Fibroblast of lung (primary cell): ENCODE results near the gene KCTD11. TPM values are rescaled to one million over a fixed set of nuclear protein-coding genes. Genes with fewer than 3 reads are reported as not detected.

ENCODE experiments used
- DNase-seq, 2 donors: peaks; one replicate each; pipeline versions ENCODE4 v3.0.0 to v3.0.0-alpha.2; 2010; ENCODE audit warnings: low read depth in 2 of 2
- H2AFZ ChIP-seq: 2 replicates; pipeline ENCODE4 v1.5.1; 2012; ENCODE audit warnings: low read length, control low read depth, inconsistent platforms
- H3K27ac ChIP-seq: 2 replicates; pipeline ENCODE4 v1.5.1; 2011; ENCODE audit warnings: low read length, control low read depth; ENCODE audit not compliant: insufficient read depth
- H3K27me3 ChIP-seq: 2 replicates; pipeline ENCODE4 v1.5.1; 2011; ENCODE audit warnings: mild to moderate bottlenecking, low read length; ENCODE audit not compliant: control insufficient read depth, insufficient read depth
- H3K36me3 ChIP-seq: 2 replicates; pipeline ENCODE4 v1.5.1; 2011; ENCODE audit warnings: low read length; ENCODE audit not compliant: control insufficient read depth, insufficient read depth
- H3K4me1 ChIP-seq: 2 replicates; pipeline ENCODE4 v1.5.1; 2011; ENCODE audit warnings: low read length; ENCODE audit not compliant: control insufficient read depth, insufficient read depth; ENCODE audit errors: extremely low read depth
- H3K4me2 ChIP-seq: 2 replicates; pipeline ENCODE4 v1.5.1; 2011; ENCODE audit warnings: low read length, control low read depth; ENCODE audit not compliant: insufficient read depth; ENCODE audit errors: extremely low read depth
- H3K4me3 ChIP-seq, 4 experiments: fragments of 200-600 bp in 1 of 4; sonication (generic) in 1 of 4; replicated peaks in 1 of 4; 2 replicates each; pipeline ENCODE4 v1.5.1; 2011 to 2016; ENCODE audit warnings: low read length in 4 of 4, low read depth in 3 of 4, mild to moderate bottlenecking in 3 of 4, control low read depth in 2 of 4, inconsistent platforms in 1 of 4, mixed read lengths in 1 of 4; ENCODE audit not compliant: insufficient read depth in 1 of 4; ENCODE audit errors: control extremely low read depth in 1 of 4
- H3K79me2 ChIP-seq: 2 replicates; pipeline ENCODE4 v1.5.1; 2012; ENCODE audit warnings: mild to moderate bottlenecking, low read length, inconsistent platforms; ENCODE audit not compliant: control insufficient read depth, insufficient read depth
- H3K9ac ChIP-seq: 2 replicates; pipeline ENCODE4 v1.5.1; 2011; ENCODE audit warnings: mild to moderate bottlenecking, low read length, control low read depth; ENCODE audit not compliant: insufficient read depth
- H3K9me3 ChIP-seq: 2 replicates; pipeline ENCODE4 v1.5.1; 2012; ENCODE audit warnings: low read depth, low read length; ENCODE audit not compliant: control insufficient read depth, insufficient read depth
- H4K20me1 ChIP-seq: 2 replicates; pipeline ENCODE4 v1.5.1; 2011; ENCODE audit warnings: low read length; ENCODE audit not compliant: control insufficient read depth, insufficient read depth; ENCODE audit errors: extremely low read depth
- EZH2 ChIP-seq: IDR thresholded peaks from 2 replicates; pipeline ENCODE4 v1.5.1; 2012; ENCODE audit warnings: low read length, control low read depth, mild to moderate bottlenecking; ENCODE audit errors: missing control alignments
- polyA plus RNA-seq, 2 donors: library from polyadenylated mRNA; depleted of rRNA in 1 of 2; stranded (reverse) in 1 of 2; unstranded in 1 of 2; fragments of >200 nt; gene quantifications; 2 replicates each; pipeline ENCODE4 v1.2.1, GENCODE V29; 2011 to 2012; ENCODE audit warnings: missing spikeins in 1 of 2
- total RNA-seq: library from RNA; depleted of rRNA; stranded (reverse); fragments of >200 nt; gene quantifications from 2 replicates; pipeline ENCODE4 v1.2.1, GENCODE V29; 2014
- TF ChIP-seq, protein P1 (sequence below), 2 donors: IDR thresholded peaks in 1 of 2; conservative IDR thresholded peaks in 1 of 2; 1 replicate in 1 of 2; 2 replicates in 1 of 2; pipeline ENCODE4 v1.5.1; 2011 to 2012; ENCODE audit warnings: low read length in 2 of 2, control low read depth in 1 of 2, inconsistent platforms in 1 of 2, low read depth in 1 of 2, mild to moderate bottlenecking in 1 of 2

Gene KCTD11
- total and polyA plus RNA-seq, 2 donors (not counting 1 experiment from before 2014, with no cell fraction given), result 8.8 to 11.9 TPM

DNA sequence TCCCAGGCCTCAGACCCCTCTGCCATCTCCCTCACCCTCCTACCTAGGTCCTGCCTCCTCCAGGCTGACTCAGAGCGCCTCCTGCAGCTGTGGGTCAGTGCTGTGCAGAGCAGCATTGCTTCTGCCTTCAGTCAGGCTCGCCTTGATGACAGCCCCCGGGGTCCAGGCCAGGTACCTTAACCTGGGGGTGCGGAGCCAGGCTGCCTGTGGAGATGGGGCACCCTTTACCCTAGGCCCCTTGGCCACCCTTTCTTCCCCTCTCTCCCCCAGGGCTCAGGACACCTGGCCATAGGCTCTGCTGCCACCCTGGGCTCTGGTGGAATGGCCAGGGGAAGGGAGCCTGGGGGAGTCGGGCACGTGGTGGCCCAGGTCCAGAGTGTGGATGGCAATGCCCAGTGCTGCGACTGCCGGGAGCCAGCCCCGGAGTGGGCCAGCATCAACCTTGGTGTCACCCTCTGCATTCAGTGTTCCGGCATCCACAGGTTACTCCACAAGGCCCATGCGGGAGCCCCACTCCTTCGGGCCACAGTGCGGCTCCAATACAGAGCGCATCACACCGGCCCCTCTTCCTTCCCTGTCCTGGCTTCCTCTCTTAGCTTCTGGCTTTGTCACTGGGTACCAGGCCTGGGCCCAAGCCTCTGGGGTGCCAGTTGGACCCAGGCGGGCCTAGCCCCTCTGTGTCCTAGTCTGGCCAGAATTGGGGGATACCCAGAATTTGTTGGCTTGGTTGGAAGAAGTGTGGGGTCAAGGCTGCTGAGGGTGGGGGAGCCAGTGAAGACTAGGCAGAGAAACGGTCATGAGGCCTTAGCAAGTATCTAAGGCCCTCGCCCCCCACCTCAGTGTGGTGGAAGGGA lies 5.0 kb upstream of the KCTD11 start:
- Histone ChIP-seq H3K79me2 (peaks cover 5% of the 10 kb centered on the region), H4K20me1 (no peaks in the 10 kb centered on the region), H3K27me3 (peaks cover 5% of the 10 kb centered on the region), H3K36me3 (no peaks in the 10 kb centered on the region), H3K4me2 (no peak overlapping the region), H3K4me1 (peaks cover 15% of the 10 kb centered on the region), H2AFZ (no peak overlapping the region), H3K9ac (no peak overlapping the region), H3K27ac (no peak overlapping the region), H3K4me3 (no peak overlapping the region), H3K9me3 (no peaks in the 10 kb centered on the region)
- no peak for DNase-seq
- no peak for TF ChIP-seq EZH2
- TF ChIP-seq, protein P1, sequence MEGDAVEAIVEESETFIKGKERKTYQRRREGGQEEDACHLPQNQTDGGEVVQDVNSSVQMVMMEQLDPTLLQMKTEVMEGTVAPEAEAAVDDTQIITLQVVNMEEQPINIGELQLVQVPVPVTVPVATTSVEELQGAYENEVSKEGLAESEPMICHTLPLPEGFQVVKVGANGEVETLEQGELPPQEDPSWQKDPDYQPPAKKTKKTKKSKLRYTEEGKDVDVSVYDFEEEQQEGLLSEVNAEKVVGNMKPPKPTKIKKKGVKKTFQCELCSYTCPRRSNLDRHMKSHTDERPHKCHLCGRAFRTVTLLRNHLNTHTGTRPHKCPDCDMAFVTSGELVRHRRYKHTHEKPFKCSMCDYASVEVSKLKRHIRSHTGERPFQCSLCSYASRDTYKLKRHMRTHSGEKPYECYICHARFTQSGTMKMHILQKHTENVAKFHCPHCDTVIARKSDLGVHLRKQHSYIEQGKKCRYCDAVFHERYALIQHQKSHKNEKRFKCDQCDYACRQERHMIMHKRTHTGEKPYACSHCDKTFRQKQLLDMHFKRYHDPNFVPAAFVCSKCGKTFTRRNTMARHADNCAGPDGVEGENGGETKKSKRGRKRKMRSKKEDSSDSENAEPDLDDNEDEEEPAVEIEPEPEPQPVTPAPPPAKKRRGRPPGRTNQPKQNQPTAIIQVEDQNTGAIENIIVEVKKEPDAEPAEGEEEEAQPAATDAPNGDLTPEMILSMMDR (conservative IDR thresholded peaks at IDR 0.05 in 1 of 2, IDR thresholded peaks at IDR 0.05 in 1 of 2; ENCODE audit: low read depth in 1 of 2, low read length in 2 of 2), result no peak

DNA sequence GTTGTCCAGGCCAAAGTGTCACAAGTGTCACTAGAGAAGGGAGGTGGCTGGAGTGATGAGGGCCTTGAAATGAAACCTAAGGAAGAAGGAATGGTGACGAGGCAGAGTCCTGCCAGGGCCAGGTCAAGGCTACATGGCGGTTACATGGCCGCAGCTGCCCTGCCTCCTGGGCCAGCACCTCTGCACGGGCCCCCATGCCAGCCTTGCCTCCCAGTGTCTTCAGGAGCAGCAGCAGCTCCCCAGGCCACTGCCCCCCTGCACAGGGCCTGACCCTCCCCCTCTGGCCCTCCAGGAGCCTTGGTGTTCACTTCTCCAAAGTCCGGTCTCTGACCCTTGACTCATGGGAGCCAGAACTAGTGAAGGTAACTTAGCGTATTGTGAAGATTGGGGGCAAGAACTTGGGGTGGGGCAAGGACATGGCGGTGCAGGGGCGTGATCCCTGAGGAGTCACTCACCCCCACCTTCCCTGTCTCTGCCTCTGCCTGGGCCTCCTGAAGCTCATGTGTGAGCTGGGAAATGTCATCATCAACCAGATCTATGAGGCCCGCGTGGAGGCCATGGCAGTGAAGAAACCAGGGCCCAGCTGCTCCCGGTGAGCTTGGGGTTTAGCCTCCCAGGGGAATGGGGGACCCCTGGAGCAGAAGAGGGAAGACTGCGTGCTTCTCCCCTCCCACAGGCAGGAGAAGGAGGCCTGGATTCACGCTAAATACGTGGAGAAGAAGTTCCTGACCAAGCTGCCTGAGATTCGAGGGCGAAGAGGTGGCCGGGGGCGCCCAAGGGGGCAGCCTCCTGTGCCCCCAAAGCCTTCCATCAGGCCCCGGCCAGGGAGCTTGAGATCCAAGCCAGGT lies 4.1 kb upstream of the KCTD11 start:
- peaks cover 15% of the 10 kb centered on the region for H3K4me1 ChIP-seq
- no peak for TF ChIP-seq EZH2
- peaks cover 5% of the 10 kb centered on the region for H3K27me3 ChIP-seq
- H3K27ac ChIP-seq, result no peak overlapping the region
- DNase-seq, result no peak
- no peaks in the 10 kb centered on the region for H4K20me1 ChIP-seq
- no peaks in the 10 kb centered on the region for H3K36me3 ChIP-seq
- H3K9me3 ChIP-seq, result no peaks in the 10 kb centered on the region
- H3K9ac ChIP-seq, result no peak overlapping the region
- H2AFZ ChIP-seq, result no peak overlapping the region
- peaks cover 10% of the 10 kb centered on the region for H3K79me2 ChIP-seq
- H3K4me2 ChIP-seq, result no peak overlapping the region
- H3K4me3 ChIP-seq, result no peak overlapping the region

DNA sequence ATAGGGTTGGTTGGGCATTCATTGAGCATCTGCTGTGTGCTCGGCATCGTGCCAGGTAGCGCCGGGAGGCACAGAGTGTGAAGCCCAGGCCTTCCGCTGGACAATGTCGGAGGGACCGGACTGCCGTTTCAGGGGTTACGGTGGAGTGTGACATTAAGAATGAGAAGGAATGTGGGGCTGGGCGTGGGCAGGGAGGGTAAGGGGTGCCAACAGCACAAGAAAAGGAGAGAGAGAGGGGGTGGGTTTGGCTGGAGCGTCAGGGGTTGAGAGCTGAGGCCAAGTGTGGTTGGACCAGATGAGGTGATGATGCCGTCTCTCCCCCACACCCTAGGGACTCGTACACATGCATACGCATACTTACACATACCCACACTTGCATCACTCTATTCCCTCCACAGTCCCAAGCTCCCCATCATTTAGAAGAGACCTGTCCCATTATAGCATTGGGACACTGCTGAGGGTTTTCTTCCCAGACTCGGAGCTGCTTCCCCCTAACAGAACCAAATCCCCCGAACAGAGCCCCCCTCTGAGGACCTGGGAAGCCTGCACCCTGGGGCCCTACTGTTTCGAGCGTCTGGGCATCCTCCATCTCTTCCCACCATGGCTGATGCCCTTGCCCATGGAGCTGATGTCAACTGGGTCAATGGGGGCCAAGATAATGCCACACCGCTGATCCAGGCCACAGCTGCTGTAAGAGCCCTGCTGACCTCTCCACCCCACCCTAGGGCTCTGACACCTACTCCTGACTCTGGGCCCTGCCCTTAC lies 3.3 kb upstream of the KCTD11 start:
- no peaks in the 10 kb centered on the region for H3K9me3 ChIP-seq
- H3K79me2 ChIP-seq, result peaks cover 16% of the 10 kb centered on the region
- TF ChIP-seq, protein P1 (conservative IDR thresholded peaks at IDR 0.05 in 1 of 2, IDR thresholded peaks at IDR 0.05 in 1 of 2; ENCODE audit: low read depth in 1 of 2, low read length in 2 of 2), result no peak
- no peak overlapping the region for H3K4me3 ChIP-seq
- no peaks in the 10 kb centered on the region for H3K36me3 ChIP-seq
- H3K4me2 ChIP-seq, result no peak overlapping the region
- H3K27me3 ChIP-seq, result peaks cover under 1% of the 10 kb centered on the region
- H3K4me1 ChIP-seq, result peaks cover 15% of the 10 kb centered on the region
- DNase-seq, result peak; percentile 17 to 47
- H3K27ac ChIP-seq, result no peak overlapping the region
- H3K9ac ChIP-seq, result no peak overlapping the region
- H2AFZ ChIP-seq, result no peak overlapping the region
- H4K20me1 ChIP-seq, result no peaks in the 10 kb centered on the region
